Measurements from ENCODE around the gene SMYD3. TPM values are rescaled to one million over a fixed set of nuclear protein-coding genes. Genes with fewer than 3 reads are reported as not detected.

Gene SMYD3
- total and polyA plus RNA-seq, 5 donors, result 6.8 to 11.6 (median 9.9) TPM

GRCh38 chr1:245991266-245991665, 515.8 kb downstream of the SMYD3 start:
- WGBS, result 57% methylated on average over 4 of the region's 4 CpGs
- intact Hi-C loops (cut with DNase I), result no loop called here
- no peak for ATAC-seq
- DNase-seq, result no peak
- H3K27me3 ChIP-seq (ENCODE audit: control insufficient read depth, insufficient read depth), result no peaks in the 10 kb centered on the region
- H3K4me3 ChIP-seq (ENCODE audit: low read length), result no peak overlapping the region
- H3K4me1 ChIP-seq (ENCODE audit: control insufficient read depth, insufficient read depth, low read length), result no peaks in the 10 kb centered on the region
- no peak overlapping the region for H3K27ac ChIP-seq (ENCODE audit: low read length)
- no peaks in the 10 kb centered on the region for H3K9me3 ChIP-seq (ENCODE audit: control insufficient read depth, low read length)

- intact Hi-C loops (cut with DNase I), result no loop called here
- H3K27me3 ChIP-seq (ENCODE audit: control insufficient read depth, insufficient read depth), result no peaks in the 10 kb centered on the region
- no peaks in the 10 kb centered on the region for H3K4me1 ChIP-seq (ENCODE audit: control insufficient read depth, insufficient read depth, low read length)
- ATAC-seq, result no peak
- no peaks in the 10 kb centered on the region for H3K9me3 ChIP-seq (ENCODE audit: control insufficient read depth, low read length)
- WGBS, result 59% methylated on average over 6 of the region's 6 CpGs
- no peak overlapping the region for H3K4me3 ChIP-seq (ENCODE audit: low read length)
- DNase-seq, result no peak
- no peak overlapping the region for H3K27ac ChIP-seq (ENCODE audit: low read length)
Observed at GRCh38 chr1:245990315-245991022, 516.6 kb downstream of the SMYD3 start.

- Histone ChIP-seq H3K27me3 (ENCODE audit: control insufficient read depth, insufficient read depth) (no peaks in the 10 kb centered on the region), H3K9me3 (ENCODE audit: control insufficient read depth, low read length) (no peaks in the 10 kb centered on the region), H3K27ac (ENCODE audit: low read length) (no peak overlapping the region), H3K4me1 (ENCODE audit: control insufficient read depth, insufficient read depth, low read length) (no peaks in the 10 kb centered on the region), H3K4me3 (ENCODE audit: low read length) (no peak overlapping the region)
- intact Hi-C loops (cut with DNase I), result no loop called here
- ATAC-seq (no peak), DNase-seq (no peak)
- WGBS, result 95% methylated on average over 9 of the region's 9 CpGs
Observed at GRCh38 chr1:245988393-245989078, 518.5 kb downstream of the SMYD3 start.

- H3K4me3 ChIP-seq (ENCODE audit: low read length), result no peak overlapping the region
- no peaks in the 10 kb centered on the region for H3K27me3 ChIP-seq (ENCODE audit: control insufficient read depth, insufficient read depth)
- DNase-seq, result no peak
- H3K9me3 ChIP-seq (ENCODE audit: control insufficient read depth, low read length), result no peaks in the 10 kb centered on the region
- intact Hi-C loops (cut with DNase I), result no loop called here
- H3K27ac ChIP-seq (ENCODE audit: low read length), result no peak overlapping the region
- no peak for ATAC-seq
- no peaks in the 10 kb centered on the region for H3K4me1 ChIP-seq (ENCODE audit: control insufficient read depth, insufficient read depth, low read length)
- 96% methylated on average over 6 of the region's 6 CpGs for WGBS
Observed at GRCh38 chr1:245987997-245988392, 519.1 kb downstream of the SMYD3 start.

DNA sequence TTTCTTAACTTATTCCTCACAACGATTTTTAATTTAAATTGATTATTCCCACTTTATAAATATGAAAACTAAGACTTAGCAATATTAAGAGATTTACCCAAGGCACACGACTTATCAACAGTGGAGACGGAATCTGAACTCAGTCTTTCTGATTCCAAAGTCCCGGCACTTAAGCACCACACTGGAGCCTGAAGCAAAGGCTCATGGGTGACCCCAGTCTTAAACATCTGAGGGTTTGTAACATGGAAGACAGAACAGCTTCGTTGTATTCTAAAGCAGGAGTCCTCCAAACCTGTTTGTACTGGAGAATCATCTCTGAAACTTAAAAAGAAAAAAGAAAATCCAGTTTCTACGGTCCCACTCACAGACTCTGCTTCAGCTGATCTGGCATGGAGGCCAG, 519.5 kb downstream of the SMYD3 start:
- intact Hi-C loops (cut with DNase I), result no loop called here
- WGBS, result 94% methylated on average over 6 of the region's 6 CpGs
- no peaks in the 10 kb centered on the region for H3K9me3 ChIP-seq (ENCODE audit: control insufficient read depth, low read length)
- no peak overlapping the region for H3K4me3 ChIP-seq (ENCODE audit: low read length)
- H3K27me3 ChIP-seq (ENCODE audit: control insufficient read depth, insufficient read depth), result no peaks in the 10 kb centered on the region
- no peak for ATAC-seq
- no peaks in the 10 kb centered on the region for H3K4me1 ChIP-seq (ENCODE audit: control insufficient read depth, insufficient read depth, low read length)
- DNase-seq, result no peak
- H3K27ac ChIP-seq (ENCODE audit: low read length), result no peak overlapping the region

- no peaks in the 10 kb centered on the region for H3K4me1 ChIP-seq (ENCODE audit: control insufficient read depth, insufficient read depth, low read length)
- no peaks in the 10 kb centered on the region for H3K27me3 ChIP-seq (ENCODE audit: control insufficient read depth, insufficient read depth)
- WGBS, result 60% methylated on average over 2 of the region's 2 CpGs
- intact Hi-C loops (cut with DNase I), result no loop called here
- H3K4me3 ChIP-seq (ENCODE audit: low read length), result no peak overlapping the region
- ATAC-seq, result no peak
- no peaks in the 10 kb centered on the region for H3K9me3 ChIP-seq (ENCODE audit: control insufficient read depth, low read length)
- no peak for DNase-seq
- H3K27ac ChIP-seq (ENCODE audit: low read length), result no peak overlapping the region
Observed at GRCh38 chr1:245987219-245987545, 519.9 kb downstream of the SMYD3 start.

GRCh38 chr1:245986404-245987218, 520.5 kb downstream of the SMYD3 start:
- Histone ChIP-seq H3K27ac (ENCODE audit: low read length) (no peak overlapping the region), H3K9me3 (ENCODE audit: control insufficient read depth, low read length) (no peaks in the 10 kb centered on the region), H3K4me1 (ENCODE audit: control insufficient read depth, insufficient read depth, low read length) (no peaks in the 10 kb centered on the region), H3K27me3 (ENCODE audit: control insufficient read depth, insufficient read depth) (no peaks in the 10 kb centered on the region), H3K4me3 (ENCODE audit: low read length) (no peak overlapping the region)
- 44% methylated on average over 12 of the region's 12 CpGs for WGBS
- DNase-seq (no peak), ATAC-seq (no peak)
- intact Hi-C loops (cut with DNase I), result no loop called here

GRCh38 chr1:245984390-245985155, 522.5 kb downstream of the SMYD3 start:
- intact Hi-C loops (cut with DNase I), result no loop called here
- Histone ChIP-seq H3K27me3 (ENCODE audit: control insufficient read depth, insufficient read depth) (no peaks in the 10 kb centered on the region), H3K4me3 (ENCODE audit: low read length) (no peak overlapping the region), H3K4me1 (ENCODE audit: control insufficient read depth, insufficient read depth, low read length) (no peaks in the 10 kb centered on the region), H3K27ac (ENCODE audit: low read length) (no peak overlapping the region), H3K9me3 (ENCODE audit: control insufficient read depth, low read length) (no peaks in the 10 kb centered on the region)
- no peak for ATAC-seq
- no peak for DNase-seq
- 96% methylated on average over 7 of the region's 7 CpGs for WGBS

- H3K27me3 ChIP-seq (ENCODE audit: control insufficient read depth, insufficient read depth), result no peaks in the 10 kb centered on the region
- ATAC-seq (no peak), DNase-seq (no peak)
- no peaks in the 10 kb centered on the region for H3K4me1 ChIP-seq (ENCODE audit: control insufficient read depth, insufficient read depth, low read length)
- 86% methylated on average over 7 of the region's 7 CpGs for WGBS
- intact Hi-C loops (cut with DNase I), result no loop called here
- no peak overlapping the region for H3K4me3 ChIP-seq (ENCODE audit: low read length)
- H3K9me3 ChIP-seq (ENCODE audit: control insufficient read depth, low read length), result no peaks in the 10 kb centered on the region
- no peak overlapping the region for H3K27ac ChIP-seq (ENCODE audit: low read length)
Observed at GRCh38 chr1:245983294-245983967, 523.6 kb downstream of the SMYD3 start.

- WGBS, result 95% methylated on average over 9 of the region's 9 CpGs
- H3K27me3 ChIP-seq (ENCODE audit: control insufficient read depth, insufficient read depth), result no peaks in the 10 kb centered on the region
- no peaks in the 10 kb centered on the region for H3K9me3 ChIP-seq (ENCODE audit: control insufficient read depth, low read length)
- no peak overlapping the region for H3K27ac ChIP-seq (ENCODE audit: low read length)
- intact Hi-C loops (cut with DNase I), result loop anchor here in 1 of 4 donors (10.0 kb wide), 1 partner anchor 65 kb away; no protein-coding TSS in a partner anchor
- ATAC-seq (no peak), DNase-seq (no peak)
- no peaks in the 10 kb centered on the region for H3K4me1 ChIP-seq (ENCODE audit: control insufficient read depth, insufficient read depth, low read length)
- H3K4me3 ChIP-seq (ENCODE audit: low read length), result no peak overlapping the region
Observed at GRCh38 chr1:245979589-245979988, 527.5 kb downstream of the SMYD3 start.
